ENCODE results near the gene PATZ1. TPM values are rescaled to one million over a fixed set of nuclear protein-coding genes. Genes with fewer than 3 reads are reported as not detected.

The PATZ1 gene
- total and polyA plus RNA-seq, 5 experiments from 2014 or later: 17.8 to 70.6 (median 34.2) TPM

DNA sequence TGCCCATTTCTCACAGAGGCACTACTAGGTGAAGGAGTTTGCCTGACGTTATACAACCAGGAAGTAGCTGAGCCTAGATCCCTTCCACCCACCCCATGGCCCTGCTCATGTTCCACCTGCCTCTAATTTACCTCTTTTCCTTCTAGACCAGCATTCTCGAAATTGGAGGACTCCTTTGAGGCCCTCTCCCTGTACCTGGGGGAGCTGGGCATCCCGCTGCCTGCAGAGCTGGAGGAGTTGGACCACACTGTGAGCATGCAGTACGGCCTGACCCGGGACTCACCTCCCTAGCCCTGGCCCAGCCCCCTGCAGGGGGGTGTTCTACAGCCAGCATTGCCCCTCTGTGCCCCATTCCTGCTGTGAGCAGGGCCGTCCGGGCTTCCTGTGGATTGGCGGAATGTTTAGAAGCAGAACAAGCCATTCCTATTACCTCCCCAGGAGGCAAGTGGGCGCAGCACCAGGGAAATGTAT, 68.0 kb downstream of the PATZ1 start:
- peaks cover 2 to 54% (median 30%) of the 10 kb centered on the region in 3 donors for H3K36me3 Mint-ChIP-seq
- H3K27me3 Mint-ChIP-seq: no peaks in the 10 kb centered on the region
- ATAC-seq (peak in 1 of 2 donors; percentile 7), DNase-seq (peak in 1 of 10 donors; percentile 38)
- POLR2A ChIA-PET: interaction anchor here (0.5 to 22.1 kb wide), 14 partner anchors 6 to 128 kb away, joined by 3 to 1498 read pairs (median 8); partner anchors contain the start of genes LIMK2, PATZ1 and PIK3IP1
- peak overlapping the region; percentile 93 to 100 (median 99) for H3K27ac Mint-ChIP-seq
- H3K4me3 Mint-ChIP-seq: peak overlapping the region; percentile 40 to 100 (median 75)
- H3K9me3 Mint-ChIP-seq: no peaks in the 10 kb centered on the region
- peaks cover 47 to 94% (median 91%) of the 10 kb centered on the region in 4 donors for H3K4me1 Mint-ChIP-seq

DNA sequence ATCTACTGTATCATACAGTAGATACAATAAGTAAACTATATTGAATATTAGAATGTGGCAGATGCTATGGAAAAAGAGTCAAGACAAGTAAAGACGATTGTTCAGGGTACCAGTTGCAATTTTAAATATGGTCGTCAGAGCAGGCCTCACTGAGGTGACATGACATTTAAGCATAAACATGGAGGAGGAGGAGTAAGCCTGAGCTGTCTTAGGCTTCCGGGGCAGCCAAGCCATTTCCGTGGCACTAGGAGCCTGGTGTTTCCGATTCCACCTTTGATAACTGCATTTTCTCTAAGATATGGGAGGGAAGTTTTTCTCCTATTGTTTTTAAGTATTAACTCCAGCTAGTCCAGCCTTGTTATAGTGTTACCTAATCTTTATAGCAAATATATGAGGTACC, 68.4 kb downstream of the PATZ1 start:
- Mint-ChIP-seq H3K4me1 (peaks cover 48 to 94% (median 91%) of the 10 kb centered on the region in 4 donors), H3K4me3 (peak overlapping the region; percentile 32 to 100 (median 64)), H3K27ac (peak overlapping the region; percentile 93 to 100 (median 99)), H3K36me3 (peaks cover 0 to 49% (median 27%) of the 10 kb centered on the region in 3 donors), H3K27me3 (no peaks in the 10 kb centered on the region), H3K9me3 (no peaks in the 10 kb centered on the region)
- DNase-seq (peak in 1 of 10 donors; percentile 22), ATAC-seq (no peak)
- POLR2A ChIA-PET: interaction anchor here (0.7 to 22.1 kb wide), 13 partner anchors 6 to 128 kb away, joined by 3 to 1498 read pairs (median 9); partner anchors contain the start of genes LIMK2, PATZ1 and PIK3IP1

DNA sequence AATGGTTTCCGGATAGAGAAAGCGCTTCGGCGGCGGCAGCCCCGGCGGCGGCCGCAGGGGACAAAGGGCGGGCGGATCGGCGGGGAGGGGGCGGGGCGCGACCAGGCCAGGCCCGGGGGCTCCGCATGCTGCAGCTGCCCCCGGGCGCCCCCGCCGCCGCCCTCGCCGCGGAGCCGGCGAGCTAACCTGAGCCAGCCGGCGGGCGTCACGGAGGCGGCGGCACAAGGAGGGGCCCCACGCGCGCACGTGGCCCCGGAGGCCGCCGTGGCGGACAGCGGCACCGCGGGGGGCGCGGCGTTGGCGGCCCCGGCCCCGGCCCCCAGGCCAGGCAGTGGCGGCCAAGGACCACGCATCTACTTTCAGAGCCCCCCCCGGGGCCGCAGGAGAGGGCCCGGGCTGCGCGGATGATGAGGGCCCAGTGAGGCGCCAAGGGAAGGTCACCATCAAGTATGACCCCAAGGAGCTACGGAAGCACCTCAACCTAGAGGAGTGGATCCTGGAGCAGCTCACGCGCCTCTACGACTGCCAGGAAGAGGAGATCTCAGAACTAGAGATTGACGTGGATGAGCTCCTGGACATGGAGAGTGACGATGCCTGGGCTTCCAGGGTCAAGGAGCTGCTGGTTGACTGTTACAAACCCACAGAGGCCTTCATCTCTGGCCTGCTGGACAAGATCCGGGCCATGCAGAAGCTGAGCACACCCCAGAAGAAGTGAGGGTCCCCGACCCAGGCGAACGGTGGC, 69.5 kb downstream of the PATZ1 start:
- POLR2A ChIA-PET: interaction anchor here (0.6 to 22.1 kb wide), 10 partner anchors 7 to 465 kb away, joined by 3 to 1498 read pairs (median 24); partner anchors contain the start of genes LIMK2, PATZ1 and PIK3IP1
- H3K4me1 Mint-ChIP-seq: peaks cover 49 to 94% (median 88%) of the 10 kb centered on the region in 4 donors
- H3K4me3 Mint-ChIP-seq: peak overlapping the region; percentile 3 to 96 (median 49)
- ATAC-seq: no peak
- no peak for DNase-seq
- H3K36me3 Mint-ChIP-seq: peaks cover 0 to 38% (median 21%) of the 10 kb centered on the region in 3 donors
- H3K27ac Mint-ChIP-seq: peak overlapping the region; percentile 93 to 100 (median 96)
- no peaks in the 10 kb centered on the region for H3K27me3 Mint-ChIP-seq
- no peaks in the 10 kb centered on the region for H3K9me3 Mint-ChIP-seq

Other genes with a start within 250 kb of the PATZ1 start
- 10 to 100 TPM; 74.9 to 77.8 TPM for gene SELENOM, start 238.8 kb downstream of the PATZ1 start, total RNA-seq
- gene SELENOM, start 238.8 kb downstream of the PATZ1 start, polyA plus RNA-seq: 100 to 1,000 TPM; 114 to 142 (median 134) TPM
- gene INPP5J, start 223.4 kb downstream of the PATZ1 start, total RNA-seq: under 1 TPM; 0.33 to 0.47 TPM
- gene INPP5J, start 223.4 kb downstream of the PATZ1 start, polyA plus RNA-seq: not detected
- not detected for gene PLA2G3, start 205.8 kb downstream of the PATZ1 start, total RNA-seq
- gene PLA2G3, start 205.8 kb downstream of the PATZ1 start, polyA plus RNA-seq: not detected
- 10 to 100 TPM; 21.0 to 21.8 TPM for gene RNF185, start 186.2 kb downstream of the PATZ1 start, total RNA-seq
- 10 to 100 TPM; 14.5 to 21.9 (median 17.5) TPM for gene RNF185, start 186.2 kb downstream of the PATZ1 start, polyA plus RNA-seq
- gene LIMK2, start 134.0 kb downstream of the PATZ1 start, total RNA-seq: 10 to 100 TPM; 20.7 to 26.5 TPM
- 10 to 100 TPM in 2 of 3 donors, 1 to 10 TPM in 1; 7.4 to 21.0 (median 12.7) TPM for gene LIMK2, start 134.0 kb downstream of the PATZ1 start, polyA plus RNA-seq
- gene PIK3IP1, start 53.9 kb downstream of the PATZ1 start, total RNA-seq: 100 to 1,000 TPM; 730 to 741 TPM
- 100 to 1,000 TPM; 530 to 963 (median 585) TPM for gene PIK3IP1, start 53.9 kb downstream of the PATZ1 start, polyA plus RNA-seq
- gene DRG1, start 53.3 kb upstream of the PATZ1 start, total RNA-seq: 100 to 1,000 TPM; 106 to 112 TPM
- gene DRG1, start 53.3 kb upstream of the PATZ1 start, polyA plus RNA-seq: 10 to 100 TPM; 82.1 to 92.7 (median 90.8) TPM
- gene EIF4ENIF1, start 143.5 kb upstream of the PATZ1 start, total RNA-seq: 10 to 100 TPM; 29.5 to 36.6 TPM
- gene EIF4ENIF1, start 143.5 kb upstream of the PATZ1 start, polyA plus RNA-seq: 10 to 100 TPM in 1 of 3 donors, 1 to 10 TPM in 2; 6.2 to 13.4 (median 7.7) TPM
- 100 to 1,000 TPM; 368 to 371 TPM for gene SFI1, start 150.2 kb upstream of the PATZ1 start, total RNA-seq
- 10 to 100 TPM; 23.1 to 49.8 (median 36.5) TPM for gene SFI1, start 150.2 kb upstream of the PATZ1 start, polyA plus RNA-seq